Measurements from ENCODE around the gene HS6ST3. TPM values are rescaled to one million over a fixed set of nuclear protein-coding genes. Genes with fewer than 3 reads are reported as not detected.

Gene HS6ST3
- total and polyA plus RNA-seq, 2 of the 13 experiments (the other 11 are each of a cell fraction or from before 2014, with no cell fraction given), result not detected

GRCh38 chr13:96053003-96053703, 36.8 kb upstream of the HS6ST3 start, which contains the start of gene UGGT2 (continued):
- peak in 1 of 2 experiments; percentile 28; a peak in 1 of 4 replicates for TF ChIP-seq REST (IDR thresholded peaks at IDR 0.05; ENCODE audit: borderline replicate concordance in 1 of 2, low read depth in 1 of 2, low read length in 2 of 2)
- TF ChIP-seq GPN1 (CRISPR knock-in tag; IDR thresholded peaks at IDR 0.05; ENCODE audit: borderline replicate concordance), result peak; percentile 64; the same call in 1 of the 2 replicates
- TF ChIP-seq ZNF33B (CRISPR knock-in tag; IDR thresholded peaks at IDR 0.05), result peak; percentile 75; the same call in 1 of the 2 replicates
- TF ChIP-seq ISL2 (CRISPR knock-in tag; IDR thresholded peaks at IDR 0.05), result peak; percentile 69; the same call in 1 of the 2 replicates
- peak; percentile 9; the same call in 1 of the 2 replicates for TF ChIP-seq ZNF318 (CRISPR knock-in tag; IDR thresholded peaks at IDR 0.05)
- TF ChIP-seq THRA (CRISPR knock-in tag; IDR thresholded peaks at IDR 0.05; ENCODE audit: borderline replicate concordance), result peak; percentile 32; the same call in 1 of the 2 replicates
- TF ChIP-seq ELF4 (CRISPR knock-in tag; IDR thresholded peaks at IDR 0.05; ENCODE audit: borderline replicate concordance), result peak; percentile 66; the same call in 1 of the 2 replicates
- TF ChIP-seq ASH2L (IDR thresholded peaks at IDR 0.05; ENCODE audit: insufficient read length, low read depth, low read length), result peak; percentile 67
- TF ChIP-seq PRMT3 (CRISPR knock-in tag; IDR thresholded peaks at IDR 0.05; ENCODE audit: borderline replicate concordance, low read depth), result no peak
- 0 out of 2 replicates have a peak, but pooled peaks have one; percentile 26 for TF ChIP-seq ZNF256 (CRISPR knock-in tag; conservative IDR thresholded peaks at IDR 0.05)
- no peak for TF ChIP-seq SMARCC2 (IDR thresholded peaks at IDR 0.05)
- TF ChIP-seq KLF16 (CRISPR knock-in tag; IDR thresholded peaks at IDR 0.05), result peak in 1 of 2 experiments; percentile 89; a peak in 2 of 4 replicates
- 0 out of 2 replicates have a peak, but pooled peaks have one; percentile 12 for TF ChIP-seq HMG20A (CRISPR knock-in tag; IDR thresholded peaks at IDR 0.05; ENCODE audit: borderline replicate concordance)
